ENCODE measurements around the gene HYPK.
"Not testable (repeated sequence)": the region's sequence is repeated elsewhere in the genome, so short reads cannot be mapped to it uniquely, and the experiment has no call there.

DNA sequence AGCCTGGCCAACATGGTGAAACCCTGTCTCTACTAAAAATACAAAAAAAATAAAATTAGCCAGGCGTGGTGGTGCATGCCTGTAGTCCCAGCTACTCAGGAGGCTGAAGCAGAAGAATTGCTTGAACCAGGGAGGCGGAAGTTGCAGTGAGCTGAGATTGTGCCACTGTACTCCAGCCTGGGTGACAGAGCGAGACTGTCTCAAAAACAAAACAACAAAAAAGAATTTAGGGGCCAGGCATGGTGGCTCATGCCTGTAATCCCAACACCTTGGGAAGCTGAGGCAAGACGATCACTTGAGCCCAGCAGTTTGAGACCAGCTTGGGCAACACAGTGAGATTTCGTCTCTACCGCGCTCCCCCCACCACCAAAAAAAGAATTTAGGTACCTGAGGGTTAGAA is 2.3 kb downstream of the HYPK start:
- TF ChIP-seq, protein P1, sequence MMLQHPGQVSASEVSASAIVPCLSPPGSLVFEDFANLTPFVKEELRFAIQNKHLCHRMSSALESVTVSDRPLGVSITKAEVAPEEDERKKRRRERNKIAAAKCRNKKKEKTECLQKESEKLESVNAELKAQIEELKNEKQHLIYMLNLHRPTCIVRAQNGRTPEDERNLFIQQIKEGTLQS (IDR thresholded peaks at IDR 0.05; ENCODE audit: insufficient read depth, low read depth, low read length) = not testable (repeated sequence)
- TF ChIP-seq POLR2A (IDR thresholded peaks at IDR 0.05; ENCODE audit: control extremely low read depth in 1 of 2, low read depth in 2 of 2, low read length in 2 of 2); EP300 (IDR thresholded peaks at IDR 0.05; ENCODE audit: borderline replicate concordance in 1 of 2, low read depth in 2 of 2, low read length in 2 of 2); TEAD4 (IDR thresholded peaks at IDR 0.05; ENCODE audit: low read depth, low read length); TAF1 (IDR thresholded peaks at IDR 0.05; ENCODE audit: low read depth, low read length); EGR1 (IDR thresholded peaks at IDR 0.05; ENCODE audit: borderline replicate concordance, low read depth, low read length); CREB1 (IDR thresholded peaks at IDR 0.05): not testable (repeated sequence)
